Breast epithelium (tissue), 4 donors: ENCODE data around the gene USP6NL. TPM values are rescaled to one million over a fixed set of nuclear protein-coding genes. Genes with fewer than 3 reads are reported as not detected.

Source experiments
- DNase-seq, 2 donors: peaks; one replicate each; pipeline ENCODE4 v3.0.0-alpha.2; 2019; ENCODE audit warnings: low spot score in 2 of 2
- H3K27ac ChIP-seq, 2 donors: fragments of 200-600 bp; sonication (generic) in 1 of 2; one replicate each; pipeline ENCODE4 v1.5.1; 2016 to 2019; ENCODE audit warnings: mild to moderate bottlenecking in 1 of 2
- H3K27me3 ChIP-seq, 2 donors: fragments of 200-600 bp; sonication (generic) in 1 of 2; one replicate each; pipeline versions ENCODE4 v1.5.1 to v1.6.0; 2017 to 2019; ENCODE audit warnings: control low read depth in 1 of 2, mild to moderate bottlenecking in 1 of 2
- H3K36me3 ChIP-seq: fragments of 200-600 bp; one replicate; pipeline ENCODE4 v1.5.1; 2019
- H3K4me1 ChIP-seq, 2 donors: fragments of 200-600 bp; sonication (generic); one replicate each; pipeline ENCODE4 v1.5.1; 2016 to 2019; ENCODE audit warnings: control low read depth in 1 of 2
- H3K4me3 ChIP-seq, 3 donors: fragments of 200-600 bp; sonication (generic); 1 replicate in 2 of 3; 2 replicates in 1 of 3; pipeline ENCODE4 v1.5.1; 2016 to 2019; ENCODE audit warnings: mild to moderate bottlenecking in 3 of 3, moderate library complexity in 2 of 3
- H3K9me3 ChIP-seq, 2 donors: fragments of 200-600 bp; sonication (generic) in 1 of 2; one replicate each; pipeline ENCODE4 v1.5.1; 2016 to 2019; ENCODE audit warnings: control low read depth in 1 of 2
- POLR2A ChIP-seq: fragments of 450-650 bp; IDR thresholded peaks from one replicate; pipeline ENCODE4 v1.6.1; 2016; ENCODE audit warnings: antibody characterized with exemption, mild to moderate bottlenecking, moderate library complexity
- POLR2AphosphoS5 ChIP-seq, 3 donors: sonication (generic); formaldehyde crosslinking; IDR thresholded peaks; one replicate each; pipeline ENCODE4 v1.6.1; 2017; ENCODE audit warnings: antibody characterized with exemption in 3 of 3
- intact Hi-C: fragments of 100-400 bp; cut with DNase I; formaldehyde crosslinking; loops from one replicate; pipeline ENCODE4 v1.15.1; 2023; ENCODE audit warnings: low total_unique reads
- total RNA-seq, 3 donors: library from RNA; depleted of rRNA; stranded (reverse); fragments of >200 nt; gene quantifications; one replicate each; pipeline ENCODE4 v1.1.0, GENCODE V29; 2016
- TF ChIP-seq, protein P1 (sequence below), 3 donors: fragments of 450-650 bp; IDR thresholded peaks; one replicate each; pipeline ENCODE4 v1.5.1; 2016 to 2017; ENCODE audit warnings: antibody characterized with exemption in 3 of 3, mild to moderate bottlenecking in 3 of 3, moderate library complexity in 3 of 3

The USP6NL gene
- total RNA-seq, 3 donors from 2014 or later, result 13.8 to 28.7 (median 19.7) TPM

DNA sequence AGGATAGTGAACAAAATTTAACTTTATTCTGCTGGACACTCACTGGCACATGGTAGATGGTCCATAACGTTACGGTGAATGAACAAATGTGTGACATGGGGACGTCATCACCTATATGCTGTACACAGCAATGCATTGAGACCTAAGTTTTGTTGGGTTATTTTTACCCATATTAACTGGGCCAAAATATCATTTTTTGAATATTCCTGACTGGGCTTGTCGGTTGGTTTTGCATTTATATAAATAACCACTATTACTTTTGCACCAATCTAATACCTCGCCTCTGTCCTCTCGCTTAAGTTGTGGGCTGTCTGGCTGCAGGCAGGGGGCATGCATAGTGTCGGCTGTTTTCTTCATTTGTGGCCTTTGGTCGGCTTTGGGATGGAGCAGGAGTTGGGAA lies 161.7 kb downstream of the USP6NL start:
- Histone ChIP-seq H3K36me3 (no peaks in the 10 kb centered on the region), H3K27me3 (peaks cover 0 to 18% of the 10 kb centered on the region in 2 donors), H3K4me3 (no peak overlapping the region), H3K4me1 (no peaks in the 10 kb centered on the region), H3K27ac (no peak overlapping the region), H3K9me3 (no peaks in the 10 kb centered on the region)
- no peak for DNase-seq
- TF ChIP-seq, protein P1, sequence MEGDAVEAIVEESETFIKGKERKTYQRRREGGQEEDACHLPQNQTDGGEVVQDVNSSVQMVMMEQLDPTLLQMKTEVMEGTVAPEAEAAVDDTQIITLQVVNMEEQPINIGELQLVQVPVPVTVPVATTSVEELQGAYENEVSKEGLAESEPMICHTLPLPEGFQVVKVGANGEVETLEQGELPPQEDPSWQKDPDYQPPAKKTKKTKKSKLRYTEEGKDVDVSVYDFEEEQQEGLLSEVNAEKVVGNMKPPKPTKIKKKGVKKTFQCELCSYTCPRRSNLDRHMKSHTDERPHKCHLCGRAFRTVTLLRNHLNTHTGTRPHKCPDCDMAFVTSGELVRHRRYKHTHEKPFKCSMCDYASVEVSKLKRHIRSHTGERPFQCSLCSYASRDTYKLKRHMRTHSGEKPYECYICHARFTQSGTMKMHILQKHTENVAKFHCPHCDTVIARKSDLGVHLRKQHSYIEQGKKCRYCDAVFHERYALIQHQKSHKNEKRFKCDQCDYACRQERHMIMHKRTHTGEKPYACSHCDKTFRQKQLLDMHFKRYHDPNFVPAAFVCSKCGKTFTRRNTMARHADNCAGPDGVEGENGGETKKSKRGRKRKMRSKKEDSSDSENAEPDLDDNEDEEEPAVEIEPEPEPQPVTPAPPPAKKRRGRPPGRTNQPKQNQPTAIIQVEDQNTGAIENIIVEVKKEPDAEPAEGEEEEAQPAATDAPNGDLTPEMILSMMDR (IDR thresholded peaks at IDR 0.05), result no peak
- TF ChIP-seq POLR2A (no peak), POLR2AphosphoS5 (IDR thresholded peaks at IDR 0.05) (no peak)
- intact Hi-C loops, result no loop called here

- Histone ChIP-seq H3K27me3 (peaks cover 0 to 18% of the 10 kb centered on the region in 2 donors), H3K9me3 (no peaks in the 10 kb centered on the region), H3K27ac (no peak overlapping the region), H3K4me3 (no peak overlapping the region), H3K4me1 (no peaks in the 10 kb centered on the region), H3K36me3 (no peaks in the 10 kb centered on the region)
- intact Hi-C loops, result no loop called here
- TF ChIP-seq, protein P1 (IDR thresholded peaks at IDR 0.05), result no peak
- TF ChIP-seq POLR2AphosphoS5 (IDR thresholded peaks at IDR 0.05) (no peak), POLR2A (no peak)
- no peak for DNase-seq
Observed at GRCh38 chr10:11448545-11449244, 162.8 kb downstream of the USP6NL start.

- no peaks in the 10 kb centered on the region for H3K9me3 ChIP-seq
- no peaks in the 10 kb centered on the region for H3K36me3 ChIP-seq
- intact Hi-C loops, result no loop called here
- H3K4me3 ChIP-seq, result no peak overlapping the region
- no peak for DNase-seq
- peaks cover 0 to 18% of the 10 kb centered on the region in 2 donors for H3K27me3 ChIP-seq
- TF ChIP-seq POLR2AphosphoS5 (IDR thresholded peaks at IDR 0.05), result no peak
- TF ChIP-seq POLR2A, result no peak
- TF ChIP-seq, protein P1 (IDR thresholded peaks at IDR 0.05), result no peak
- no peaks in the 10 kb centered on the region for H3K4me1 ChIP-seq
- no peak overlapping the region for H3K27ac ChIP-seq
Observed at GRCh38 chr10:11448190-11448544, 163.3 kb downstream of the USP6NL start.

DNA sequence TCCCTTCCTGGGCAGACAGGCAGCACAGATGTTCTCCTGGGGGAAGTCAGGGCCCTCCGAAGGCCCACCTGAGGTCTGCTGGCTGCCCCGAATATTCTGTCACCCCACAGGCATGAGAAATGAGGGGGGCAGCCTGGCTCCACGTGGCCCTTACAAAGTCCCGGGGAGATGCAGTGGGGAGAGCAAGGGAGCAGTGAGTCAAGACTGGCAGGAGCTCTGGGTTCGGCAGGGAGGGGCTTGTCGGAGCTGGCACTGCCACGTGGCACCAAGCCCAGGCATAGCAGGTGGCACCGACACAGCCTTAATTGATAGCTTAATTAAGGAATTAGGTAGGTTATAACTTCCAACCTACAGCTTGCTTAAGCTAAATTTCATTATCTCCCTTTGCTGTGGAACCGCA lies 163.9 kb downstream of the USP6NL start:
- no peak for DNase-seq
- TF ChIP-seq, protein P1 (IDR thresholded peaks at IDR 0.05), result no peak
- TF ChIP-seq POLR2AphosphoS5 (IDR thresholded peaks at IDR 0.05) (no peak), POLR2A (no peak)
- no peaks in the 10 kb centered on the region for H3K4me1 ChIP-seq
- no peaks in the 10 kb centered on the region for H3K9me3 ChIP-seq
- H3K4me3 ChIP-seq, result no peak overlapping the region
- intact Hi-C loops, result no loop called here
- H3K36me3 ChIP-seq, result no peaks in the 10 kb centered on the region
- peaks cover 0 to 18% of the 10 kb centered on the region in 2 donors for H3K27me3 ChIP-seq
- no peak overlapping the region for H3K27ac ChIP-seq

GRCh38 chr10:11446864-11447263 lies 164.6 kb downstream of the USP6NL start:
- no peaks in the 10 kb centered on the region for H3K36me3 ChIP-seq
- intact Hi-C loops, result no loop called here
- DNase-seq, result no peak

More at GRCh38 chr10:11446864-11447263, 164.6 kb downstream of the USP6NL start:
- Histone ChIP-seq H3K9me3 (no peaks in the 10 kb centered on the region), H3K4me1 (no peaks in the 10 kb centered on the region), H3K27ac (no peak overlapping the region), H3K4me3 (no peak overlapping the region), H3K27me3 (peaks cover 0 to 18% of the 10 kb centered on the region in 2 donors)
- TF ChIP-seq POLR2A, result no peak
- TF ChIP-seq POLR2AphosphoS5 (IDR thresholded peaks at IDR 0.05), result no peak
